Cardiac atrium fibroblast (primary cell): ENCODE data around the gene TOB1. TPM values are rescaled to one million over a fixed set of nuclear protein-coding genes. Genes with fewer than 3 reads are reported as not detected.

Source experiments
- total RNA-seq: library from RNA; depleted of rRNA; stranded (reverse); fragments of >200 nt; gene quantifications from 2 replicates; pipeline ENCODE4 v1.2.3, GENCODE V29; 2015

TOB1 gene, protein sequence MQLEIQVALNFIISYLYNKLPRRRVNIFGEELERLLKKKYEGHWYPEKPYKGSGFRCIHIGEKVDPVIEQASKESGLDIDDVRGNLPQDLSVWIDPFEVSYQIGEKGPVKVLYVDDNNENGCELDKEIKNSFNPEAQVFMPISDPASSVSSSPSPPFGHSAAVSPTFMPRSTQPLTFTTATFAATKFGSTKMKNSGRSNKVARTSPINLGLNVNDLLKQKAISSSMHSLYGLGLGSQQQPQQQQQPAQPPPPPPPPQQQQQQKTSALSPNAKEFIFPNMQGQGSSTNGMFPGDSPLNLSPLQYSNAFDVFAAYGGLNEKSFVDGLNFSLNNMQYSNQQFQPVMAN
- 2.9 and 6.5 TPM in 2 replicates for total RNA-seq

DNA sequence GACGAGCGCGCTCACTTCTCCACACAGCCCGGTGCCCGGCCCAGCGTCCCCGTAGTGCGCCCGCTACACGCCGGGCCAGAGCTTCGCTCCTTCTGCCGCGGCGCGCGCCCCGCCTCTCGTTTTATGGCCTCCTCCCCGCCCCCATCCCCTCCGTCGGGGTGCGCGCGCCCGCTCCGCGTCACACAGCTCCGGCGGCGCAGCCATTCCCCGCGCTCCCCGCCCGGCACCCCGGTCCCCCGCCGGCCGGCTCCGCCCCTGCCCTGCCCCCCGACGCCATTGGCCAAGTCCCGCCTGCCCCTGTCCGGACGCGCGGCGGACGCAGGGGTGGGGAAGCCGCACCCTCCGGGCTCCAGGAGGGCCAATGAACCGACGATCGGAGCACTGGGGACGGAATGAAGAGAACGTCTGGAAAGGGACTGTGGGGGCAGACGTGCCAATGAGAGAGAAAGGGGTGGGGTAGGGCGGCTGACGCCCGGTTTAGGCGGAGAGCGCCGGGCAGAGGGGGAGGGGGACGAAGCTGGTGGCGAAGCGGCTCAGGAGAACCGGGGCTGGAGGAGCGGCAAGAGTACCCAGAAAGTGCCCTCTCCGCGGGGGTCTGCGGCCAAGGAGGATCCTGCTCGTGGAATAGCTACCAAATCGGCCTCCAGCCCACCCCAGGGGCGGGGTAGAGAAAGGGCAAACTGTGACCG, at the start of gene TOB1:
Gene TOB1, minus strand, starts transcription at position 94 of the 689 bp plus-strand sequence. CDS start 2,337 bp downstream, outside the sequence.

DNA sequence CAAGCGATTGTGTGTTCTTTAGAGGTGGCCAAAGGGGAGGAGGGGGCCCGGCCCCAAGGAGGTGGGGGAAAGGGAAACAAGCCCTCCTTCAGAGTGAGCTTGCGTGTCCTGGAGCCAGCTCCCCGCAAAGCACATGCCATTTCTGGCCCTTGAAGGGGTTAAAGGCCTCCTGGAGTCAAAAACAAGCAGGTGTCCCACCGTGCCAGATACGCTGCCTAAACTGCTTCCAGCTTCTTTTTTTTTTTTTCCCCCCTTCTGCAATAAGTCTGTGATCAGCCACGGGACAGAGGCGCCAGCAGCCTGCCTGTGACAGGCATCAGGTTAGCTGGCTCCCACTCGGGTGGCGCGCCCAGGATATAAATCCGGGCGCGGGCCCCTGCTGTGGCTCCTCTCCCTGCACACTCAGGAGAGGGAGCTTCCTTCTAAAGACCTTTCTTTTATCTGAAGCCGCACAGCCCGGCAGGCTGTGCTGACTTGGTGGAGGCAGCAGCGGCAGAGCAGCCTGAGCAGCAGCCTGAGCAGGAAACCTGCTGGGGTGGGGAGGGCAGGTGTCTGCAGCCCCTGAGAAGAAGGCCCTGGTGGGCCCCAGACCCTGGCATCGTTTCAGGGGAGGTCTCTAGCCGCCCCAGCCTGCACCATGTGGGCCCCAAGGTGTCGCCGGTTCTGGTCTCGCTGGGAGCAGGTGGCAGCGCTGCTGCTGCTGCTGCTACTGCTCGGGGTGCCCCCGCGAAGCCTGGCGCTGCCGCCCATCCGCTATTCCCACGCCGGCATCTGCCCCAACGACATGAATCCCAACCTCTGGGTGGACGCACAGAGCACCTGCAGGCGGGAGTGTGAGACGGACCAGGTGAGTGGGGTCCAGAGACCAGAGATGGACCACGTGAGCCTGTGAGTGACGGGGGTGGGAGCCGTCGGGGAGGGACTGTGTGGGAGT, 30.6 kb downstream of the TOB1 start, which contains the start of gene WFIKKN2:
Gene WFIKKN2, plus strand, starts transcription at position 286 of the 934 bp plus-strand sequence. Its CDS starts 352 bp downstream, at position 638.

Other genes starting within 250 kb of the TOB1 start
- gene ABCC3, start 231.5 kb downstream of the TOB1 start, total RNA-seq = 16.6 and 26.1 TPM in 2 replicates
- 19.6 and 23.8 TPM in 2 replicates for gene ANKRD40, start 158.4 kb downstream of the TOB1 start, total RNA-seq
- 14.7 and 25.1 TPM in 2 replicates for gene LUC7L3, start 146.8 kb downstream of the TOB1 start, total RNA-seq
- not detected in 2 replicates for gene ANKRD40CL, start 98.8 kb downstream of the TOB1 start, total RNA-seq
- not detected in 2 replicates for gene WFIKKN2, start 30.8 kb downstream of the TOB1 start, total RNA-seq